Measurements from ENCODE around the gene USP6NL. TPM values are rescaled to one million over a fixed set of nuclear protein-coding genes. Genes with fewer than 3 reads are reported as not detected.

The USP6NL gene
- polyA plus RNA-seq, 1 donor (not counting 4 experiments of a cell fraction or from before 2014, with no cell fraction given), result 8.7 TPM

GRCh38 chr10:11440250-11441150, 170.9 kb downstream of the USP6NL start:
- H2AFZ ChIP-seq (ENCODE audit: control insufficient read depth, low read length), result no peak overlapping the region
- H3K9ac ChIP-seq (ENCODE audit: control insufficient read depth, extremely low read depth, insufficient read depth, low read length), result no peak overlapping the region
- FAIRE-seq (no peak), DNase-seq (ENCODE audit: low read depth, low spot score) (no peak)
- H3K4me2 ChIP-seq (ENCODE audit: control insufficient read depth, extremely low read depth, insufficient read depth, low read depth, low read length), result no peak overlapping the region
- H4K20me1 ChIP-seq (ENCODE audit: control insufficient read depth, extremely low read depth, insufficient read depth, low read length), result no peaks in the 10 kb centered on the region
- no peaks in the 10 kb centered on the region for H3K27me3 ChIP-seq (ENCODE audit: control insufficient read depth, extremely low read depth, insufficient read depth, low read length)
- no peak for TF ChIP-seq EZH2 (IDR thresholded peaks at IDR 0.05; ENCODE audit: low read length)
- TF ChIP-seq, protein P1, sequence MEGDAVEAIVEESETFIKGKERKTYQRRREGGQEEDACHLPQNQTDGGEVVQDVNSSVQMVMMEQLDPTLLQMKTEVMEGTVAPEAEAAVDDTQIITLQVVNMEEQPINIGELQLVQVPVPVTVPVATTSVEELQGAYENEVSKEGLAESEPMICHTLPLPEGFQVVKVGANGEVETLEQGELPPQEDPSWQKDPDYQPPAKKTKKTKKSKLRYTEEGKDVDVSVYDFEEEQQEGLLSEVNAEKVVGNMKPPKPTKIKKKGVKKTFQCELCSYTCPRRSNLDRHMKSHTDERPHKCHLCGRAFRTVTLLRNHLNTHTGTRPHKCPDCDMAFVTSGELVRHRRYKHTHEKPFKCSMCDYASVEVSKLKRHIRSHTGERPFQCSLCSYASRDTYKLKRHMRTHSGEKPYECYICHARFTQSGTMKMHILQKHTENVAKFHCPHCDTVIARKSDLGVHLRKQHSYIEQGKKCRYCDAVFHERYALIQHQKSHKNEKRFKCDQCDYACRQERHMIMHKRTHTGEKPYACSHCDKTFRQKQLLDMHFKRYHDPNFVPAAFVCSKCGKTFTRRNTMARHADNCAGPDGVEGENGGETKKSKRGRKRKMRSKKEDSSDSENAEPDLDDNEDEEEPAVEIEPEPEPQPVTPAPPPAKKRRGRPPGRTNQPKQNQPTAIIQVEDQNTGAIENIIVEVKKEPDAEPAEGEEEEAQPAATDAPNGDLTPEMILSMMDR (optimal IDR thresholded peaks at IDR 0.05 in 1 of 3, IDR thresholded peaks at IDR 0.05 in 1 of 3, conservative IDR thresholded peaks at IDR 0.05 in 1 of 3; ENCODE audit: extremely low read depth in 1 of 3, insufficient read depth in 2 of 3, low read length in 3 of 3), result no peak
- no peaks in the 10 kb centered on the region for H3K9me3 ChIP-seq (ENCODE audit: control insufficient read depth, low read depth, low read length)
- no peaks in the 10 kb centered on the region for H3K4me1 ChIP-seq (ENCODE audit: control insufficient read depth, extremely low read depth, insufficient read depth, low read length)
- H3K36me3 ChIP-seq (ENCODE audit: control insufficient read depth in 2 of 2, extremely low read depth in 1 of 2, insufficient read depth in 2 of 2, low read length in 2 of 2), result no peaks in the 10 kb centered on the region
- no peaks in the 10 kb centered on the region for H3K79me2 ChIP-seq (ENCODE audit: control insufficient read depth, insufficient read depth, low read length)
- no peak overlapping the region for H3K27ac ChIP-seq (ENCODE audit: control insufficient read depth, insufficient read depth, low read length)
- H3K9me1 ChIP-seq (ENCODE audit: control insufficient read depth, extremely low read depth, insufficient read depth, low read length), result no peaks in the 10 kb centered on the region
- H3K4me3 ChIP-seq (ENCODE audit: control insufficient read depth in 2 of 3, extremely low read depth in 1 of 3, insufficient read depth in 2 of 3, low read depth in 1 of 3, low read length in 3 of 3), result no peak overlapping the region
- dilution Hi-C loops (cut with MboI; ENCODE audit: extremely low pct_ligation_motif_present, low sequenced_read_pairs), result no loop called here

GRCh38 chr10:11439523-11440053, 171.9 kb downstream of the USP6NL start:
- no peaks in the 10 kb centered on the region for H3K9me3 ChIP-seq (ENCODE audit: control insufficient read depth, low read depth, low read length)
- H3K36me3 ChIP-seq (ENCODE audit: control insufficient read depth in 2 of 2, extremely low read depth in 1 of 2, insufficient read depth in 2 of 2, low read length in 2 of 2), result no peaks in the 10 kb centered on the region
- dilution Hi-C loops (cut with MboI; ENCODE audit: extremely low pct_ligation_motif_present, low sequenced_read_pairs), result no loop called here
- H3K4me3 ChIP-seq (ENCODE audit: control insufficient read depth in 2 of 3, extremely low read depth in 1 of 3, insufficient read depth in 2 of 3, low read depth in 1 of 3, low read length in 3 of 3), result no peak overlapping the region
- no peaks in the 10 kb centered on the region for H3K27me3 ChIP-seq (ENCODE audit: control insufficient read depth, extremely low read depth, insufficient read depth, low read length)
- H3K27ac ChIP-seq (ENCODE audit: control insufficient read depth, insufficient read depth, low read length), result no peak overlapping the region
- H3K4me1 ChIP-seq (ENCODE audit: control insufficient read depth, extremely low read depth, insufficient read depth, low read length), result no peaks in the 10 kb centered on the region
- no peaks in the 10 kb centered on the region for H3K79me2 ChIP-seq (ENCODE audit: control insufficient read depth, insufficient read depth, low read length)
- no peaks in the 10 kb centered on the region for H4K20me1 ChIP-seq (ENCODE audit: control insufficient read depth, extremely low read depth, insufficient read depth, low read length)
- H3K9ac ChIP-seq (ENCODE audit: control insufficient read depth, extremely low read depth, insufficient read depth, low read length), result no peak overlapping the region
- TF ChIP-seq EZH2 (IDR thresholded peaks at IDR 0.05; ENCODE audit: low read length), result no peak
- TF ChIP-seq, protein P1 (optimal IDR thresholded peaks at IDR 0.05 in 1 of 3, IDR thresholded peaks at IDR 0.05 in 1 of 3, conservative IDR thresholded peaks at IDR 0.05 in 1 of 3; ENCODE audit: extremely low read depth in 1 of 3, insufficient read depth in 2 of 3, low read length in 3 of 3), result no peak
- H2AFZ ChIP-seq (ENCODE audit: control insufficient read depth, low read length), result no peak overlapping the region
- no peaks in the 10 kb centered on the region for H3K9me1 ChIP-seq (ENCODE audit: control insufficient read depth, extremely low read depth, insufficient read depth, low read length)
- no peak for DNase-seq (ENCODE audit: low read depth, low spot score)
- no peak for FAIRE-seq
- no peak overlapping the region for H3K4me2 ChIP-seq (ENCODE audit: control insufficient read depth, extremely low read depth, insufficient read depth, low read depth, low read length)
